Activated CD8-positive, alpha-beta memory T cell treated with anti-CD3 and anti-CD28 coated beads, Interleukin-2, amount 50 U/mL, for 1 hour (primary cell): ENCODE results near the gene MDGA2.
"Not testable (repeated sequence)": the region's sequence is repeated elsewhere in the genome, so short reads cannot be mapped to it uniquely, and the experiment has no call there.

Experiments
- DNase-seq: peaks from one replicate; pipeline ENCODE4 v3.0.0-alpha.2; 2020; ENCODE audit errors: extremely low read depth

The MDGA2 gene

GRCh38 chr14:47624126-47624525 is 51.3 kb downstream of the MDGA2 start:
- DNase-seq: not testable (repeated sequence)

DNA sequence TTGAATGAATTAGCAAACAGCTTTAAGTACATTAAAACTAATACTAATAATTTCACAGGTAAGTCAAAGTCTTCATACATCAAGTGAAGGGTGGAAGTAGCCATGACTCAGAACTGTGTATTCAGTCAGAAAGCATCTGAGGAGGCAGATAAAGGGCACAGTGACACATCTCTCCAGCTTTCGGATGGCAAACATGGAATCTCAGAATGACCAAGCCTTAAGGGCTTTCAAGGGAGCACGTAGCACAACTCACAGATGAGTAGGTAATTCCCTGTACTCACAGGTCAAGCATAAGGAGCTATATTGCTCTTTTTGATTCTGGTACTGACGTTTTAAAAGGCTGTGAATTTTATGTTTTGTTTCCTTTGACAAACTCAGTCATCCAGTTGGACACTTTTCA is 56.0 kb downstream of the MDGA2 start:
- DNase-seq: no peak

- DNase-seq: no peak
Measured at GRCh38 chr14:47606566-47606965, 68.8 kb downstream of the MDGA2 start.

- DNase-seq: no peak
Measured at GRCh38 chr14:47596860-47597259, 78.5 kb downstream of the MDGA2 start.

- no peak for DNase-seq
Measured at GRCh38 chr14:47596232-47596631, 79.2 kb downstream of the MDGA2 start.

DNA sequence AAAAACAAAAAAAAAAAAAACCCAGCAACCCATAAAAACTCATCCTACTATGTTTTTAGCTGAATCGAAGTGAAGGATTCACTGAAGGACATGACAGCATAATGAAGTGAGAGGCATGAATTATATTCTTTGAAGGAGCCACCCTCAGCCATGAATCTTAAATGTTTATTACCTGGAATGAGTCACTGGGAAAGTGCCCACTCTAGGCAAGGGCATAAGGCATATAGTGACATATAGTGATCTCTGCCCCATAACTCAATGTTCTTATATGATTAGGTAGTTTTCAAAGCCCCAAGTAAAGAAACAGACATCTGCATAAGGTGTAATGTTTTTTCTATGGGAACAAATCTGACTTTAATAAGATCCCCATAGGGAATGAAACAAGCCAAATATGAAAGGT is 79.9 kb downstream of the MDGA2 start:
- DNase-seq: no peak

DNA sequence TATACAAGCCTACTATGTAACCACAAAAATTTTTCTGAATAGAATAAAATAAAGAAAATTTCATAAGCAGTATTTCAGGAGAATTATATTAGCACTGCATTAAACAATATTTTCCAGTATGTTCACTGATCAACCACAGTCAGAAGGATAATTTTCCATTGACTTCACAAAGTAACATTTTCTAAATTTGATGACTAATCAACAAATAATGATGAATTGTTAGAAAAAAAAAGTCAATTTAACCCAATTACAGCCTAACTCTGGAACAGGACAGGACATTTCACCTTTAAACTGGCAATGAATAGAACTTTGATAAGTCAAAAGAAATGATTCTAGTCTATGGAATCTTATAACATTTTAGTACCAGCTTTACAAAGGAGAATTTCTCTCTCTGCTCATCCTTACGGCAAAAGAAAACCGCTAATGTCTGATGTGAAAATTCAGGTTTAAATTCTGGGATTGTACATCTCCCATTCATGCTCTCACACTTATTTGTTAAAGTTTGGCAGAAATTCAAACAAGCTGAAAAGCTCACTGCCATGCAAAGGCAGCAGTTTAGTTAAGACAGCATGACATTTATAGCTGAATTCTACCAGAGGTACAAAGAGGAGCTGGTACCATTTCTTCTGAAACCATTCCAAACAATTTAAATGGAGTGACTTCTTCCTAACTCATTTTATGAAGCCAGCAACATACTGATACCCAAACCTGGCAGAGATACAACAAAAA is 84.5 kb downstream of the MDGA2 start:
- DNase-seq: no peak

DNA sequence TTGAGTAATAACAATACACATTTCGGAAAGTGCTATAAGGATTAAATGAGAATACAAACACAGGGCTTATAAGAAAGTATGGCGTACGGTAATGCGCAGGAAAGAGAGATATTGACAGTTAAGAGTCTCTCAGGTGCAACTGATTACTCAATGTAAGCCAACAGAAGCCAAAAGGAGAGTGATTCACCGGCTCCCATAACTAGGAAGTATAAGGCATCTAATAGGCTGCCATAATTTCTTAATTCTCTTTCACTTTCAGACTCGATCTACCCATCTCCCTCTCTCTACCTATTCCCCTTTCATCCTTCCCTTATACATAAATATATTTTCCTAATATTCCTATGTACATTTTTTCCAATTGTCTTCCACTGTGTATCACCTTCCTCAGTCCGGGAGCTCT is 90.0 kb downstream of the MDGA2 start:
- DNase-seq: no peak

DNA sequence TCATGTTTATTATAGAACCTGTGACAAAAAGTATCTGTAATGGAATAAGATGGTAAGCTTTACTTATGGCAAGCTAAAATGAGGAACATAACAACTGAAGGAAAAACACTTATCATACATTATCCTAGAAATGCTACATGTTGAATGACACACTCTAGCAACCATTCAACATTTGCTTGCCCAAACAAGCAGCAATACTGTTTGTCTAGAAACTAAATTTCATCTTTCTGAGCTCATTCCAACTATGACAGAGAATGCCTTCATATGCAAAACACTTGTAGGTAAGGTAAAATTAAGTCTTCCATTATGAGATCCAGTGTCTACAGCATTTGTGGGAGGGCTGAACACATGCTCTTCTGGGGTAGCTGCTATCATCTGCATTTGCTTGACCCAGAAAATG is 108.1 kb downstream of the MDGA2 start:
- no peak for DNase-seq

DNA sequence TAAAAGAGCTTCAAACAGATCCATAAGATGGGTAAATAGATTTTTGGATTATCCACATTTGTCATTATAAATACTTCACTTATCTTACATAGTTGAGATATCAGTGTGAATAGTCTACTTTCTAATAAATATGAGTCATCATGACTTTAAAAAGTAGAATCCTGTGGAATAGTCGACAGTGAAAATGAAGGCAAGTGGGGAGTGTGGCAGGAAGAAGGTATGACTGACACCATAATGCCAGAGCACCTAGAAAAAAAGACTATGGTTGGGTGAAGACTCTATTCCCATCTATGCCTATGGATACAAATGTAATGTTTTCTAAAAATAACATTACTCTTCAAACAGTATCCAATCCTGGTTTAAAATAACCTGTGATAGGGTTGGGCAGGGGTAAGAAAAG is 117.5 kb downstream of the MDGA2 start:
- DNase-seq: no peak

DNA sequence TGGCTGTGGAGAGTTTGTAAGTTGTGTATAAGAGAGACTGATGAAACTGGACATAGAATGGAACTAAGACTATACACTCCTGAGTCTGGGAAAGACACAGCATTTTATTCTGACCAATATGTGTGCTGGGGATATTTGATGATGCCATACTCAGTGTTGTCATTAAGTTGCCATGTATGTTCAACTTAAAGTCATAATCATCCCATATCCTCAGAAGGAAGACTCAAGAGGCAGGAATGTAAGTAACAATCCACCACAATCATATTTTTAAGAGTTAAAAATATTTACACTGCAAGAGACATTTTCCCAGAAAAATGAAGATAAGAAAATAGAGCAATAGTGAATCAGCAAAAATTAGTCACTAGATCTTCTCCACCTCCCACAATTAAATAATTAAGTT is 120.1 kb downstream of the MDGA2 start:
- no peak for DNase-seq

- no peak for DNase-seq
Measured at GRCh38 chr14:47549886-47550285, 125.5 kb downstream of the MDGA2 start.

DNA sequence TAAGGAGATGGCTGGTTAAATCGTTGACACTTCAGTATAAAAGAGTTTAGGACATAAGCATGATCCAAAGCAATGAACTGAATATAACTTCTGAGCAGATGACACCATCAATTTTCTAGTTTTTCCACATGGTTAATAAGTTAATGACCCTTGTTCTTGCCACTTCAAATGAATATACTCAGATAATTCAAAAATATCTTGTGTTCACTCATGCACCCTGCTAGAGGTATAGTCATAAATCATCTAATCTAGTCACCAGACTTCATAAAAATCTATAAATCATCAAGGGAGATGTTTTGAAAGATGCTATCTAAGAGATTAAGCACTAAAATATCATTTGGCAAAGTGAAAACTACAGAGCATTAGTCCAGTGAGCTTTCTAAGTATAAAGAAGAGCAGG is 131.9 kb downstream of the MDGA2 start:
- no peak for DNase-seq

- DNase-seq: no peak
Measured at GRCh38 chr14:47541662-47542061, 133.7 kb downstream of the MDGA2 start.

DNA sequence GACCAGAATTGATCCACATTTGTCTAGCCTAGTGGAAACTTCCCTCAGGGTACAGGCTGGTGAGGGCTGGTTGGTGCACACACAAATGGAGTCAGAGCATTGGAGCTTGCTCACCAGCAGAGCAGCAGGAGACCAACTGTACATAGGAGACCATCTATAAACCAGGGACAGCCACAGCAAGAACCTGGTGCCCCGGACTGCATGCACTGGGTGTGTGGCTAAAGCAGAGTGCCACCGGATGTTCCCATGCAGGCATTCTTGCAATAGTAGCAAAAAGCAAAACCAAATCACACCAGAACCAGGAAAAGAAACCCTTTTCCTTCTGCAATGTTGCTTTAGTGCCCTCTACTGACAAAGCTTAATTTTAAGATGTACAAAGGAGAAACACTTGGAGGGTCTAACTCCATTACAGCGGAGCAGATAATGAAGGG is 136.4 kb downstream of the MDGA2 start:
- DNase-seq: no peak

DNA sequence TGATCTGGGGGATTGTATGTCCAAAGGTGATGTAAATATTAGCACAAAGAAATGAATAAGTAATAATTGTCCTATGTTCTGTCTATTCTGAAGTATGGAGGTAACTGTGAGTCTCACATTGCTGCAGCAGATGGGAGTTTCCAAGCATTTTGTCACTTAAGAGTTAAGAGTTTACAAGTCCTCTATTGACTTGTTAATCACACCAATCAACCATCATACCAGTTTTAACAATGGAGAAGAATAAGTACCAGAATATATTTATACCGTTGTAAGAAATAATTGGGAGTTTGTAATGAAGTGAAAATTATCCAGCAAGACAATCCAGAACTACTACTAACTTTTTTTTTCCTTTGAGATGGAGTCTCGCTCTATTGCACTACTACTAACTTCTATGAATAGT is 139.1 kb downstream of the MDGA2 start:
- no peak for DNase-seq

- no peak for DNase-seq
Measured at GRCh38 chr14:47526591-47527244, 148.7 kb downstream of the MDGA2 start.

- no peak for DNase-seq
Measured at GRCh38 chr14:47524524-47524923, 150.9 kb downstream of the MDGA2 start.

- no peak for DNase-seq
Measured at GRCh38 chr14:47520382-47520781, 155.0 kb downstream of the MDGA2 start.

DNA sequence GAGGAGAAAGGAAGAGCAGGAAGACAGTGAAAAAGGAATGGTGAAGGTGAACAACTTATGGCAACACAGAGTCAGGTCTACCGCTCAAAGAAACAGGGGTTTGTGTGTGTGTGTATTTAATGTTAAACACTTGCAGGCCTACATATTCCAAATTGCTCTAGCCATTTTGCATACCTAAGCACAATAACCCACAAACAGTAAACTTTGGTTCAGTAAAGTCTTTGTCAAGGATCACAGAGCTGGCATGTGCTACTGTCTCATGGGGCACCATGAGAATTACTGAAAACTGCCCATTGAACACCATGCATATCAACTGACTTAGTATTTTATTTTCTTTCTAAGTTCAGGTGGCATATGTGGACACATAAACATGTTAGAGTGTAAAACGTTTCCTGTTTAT is 163.6 kb downstream of the MDGA2 start:
- no peak for DNase-seq

- DNase-seq: no peak
Measured at GRCh38 chr14:47509957-47510356, 165.4 kb downstream of the MDGA2 start.

DNA sequence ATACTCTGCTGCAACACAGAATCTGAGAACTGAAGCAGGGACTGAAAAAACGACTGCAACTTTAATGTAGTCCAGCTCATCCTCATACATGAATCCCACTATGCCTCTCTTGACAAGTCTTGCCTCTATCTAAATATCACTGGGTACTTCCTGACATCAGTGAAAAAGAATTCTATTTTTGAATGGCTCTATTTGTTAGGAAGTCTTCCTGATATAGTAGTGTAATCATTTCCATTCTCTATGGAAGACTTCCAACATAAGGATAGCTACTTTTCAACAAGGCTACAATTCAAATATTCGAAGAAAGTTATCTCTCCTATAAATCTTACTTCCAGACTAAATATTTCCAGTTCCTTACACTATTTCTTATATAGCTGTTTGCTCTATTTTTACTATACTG is 167.5 kb downstream of the MDGA2 start:
- no peak for DNase-seq

DNA sequence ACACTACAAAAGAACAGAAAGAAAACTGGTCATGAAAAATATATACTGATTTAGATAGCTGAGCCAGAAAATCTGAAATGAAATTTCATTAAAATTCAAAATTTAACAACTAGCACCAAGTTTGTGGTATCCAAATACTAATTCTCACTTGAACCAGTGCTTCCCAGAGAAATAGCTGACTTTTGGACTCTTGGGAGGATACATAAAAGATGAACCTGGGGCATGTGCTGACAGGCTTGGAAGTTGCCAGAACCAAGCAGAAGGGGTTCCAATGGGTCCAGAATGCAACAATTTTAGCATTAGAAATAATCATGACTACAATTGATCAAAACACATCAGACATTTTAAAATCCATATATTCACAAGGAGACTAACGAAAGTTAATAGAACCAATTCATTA is 175.0 kb downstream of the MDGA2 start:
- no peak for DNase-seq

DNA sequence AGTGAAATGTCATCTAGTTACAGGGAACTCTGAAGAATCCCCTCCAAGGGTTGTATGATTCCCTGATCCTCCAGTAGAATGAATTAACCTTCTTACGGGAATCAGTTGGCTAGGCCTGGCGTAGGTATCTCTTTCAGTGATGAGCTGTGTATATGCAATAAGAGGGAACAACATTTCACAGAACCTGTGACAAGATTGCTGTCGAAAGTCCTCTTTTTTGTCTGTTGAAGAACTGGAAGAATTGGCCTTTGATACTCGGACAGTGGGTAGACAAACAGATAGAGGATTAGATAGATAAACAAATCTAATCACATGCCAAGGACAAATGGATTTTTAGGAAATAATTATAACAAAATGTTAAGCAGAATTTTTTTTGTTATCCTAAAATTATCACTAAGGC is 184.6 kb downstream of the MDGA2 start:
- no peak for DNase-seq
